GM18868 (cell line): Measurements from ENCODE around the gene C1orf159.
"Not testable (repeated sequence)": the region's sequence is repeated elsewhere in the genome, so short reads cannot be mapped to it uniquely, and the experiment has no call there.

Source experiments
- ATAC-seq: cut with Tn5 transposase; IDR thresholded peaks from one replicate; pipeline ENCODE4 v1.9.1; 2021; ENCODE audit warnings: mild to moderate bottlenecking, moderate library complexity; ENCODE audit not compliant: unreplicated experiment

The C1orf159 gene

GRCh38 chr1:1118876-1119220 lies 3.0 kb upstream of the C1orf159 start:
- no peak for ATAC-seq

DNA sequence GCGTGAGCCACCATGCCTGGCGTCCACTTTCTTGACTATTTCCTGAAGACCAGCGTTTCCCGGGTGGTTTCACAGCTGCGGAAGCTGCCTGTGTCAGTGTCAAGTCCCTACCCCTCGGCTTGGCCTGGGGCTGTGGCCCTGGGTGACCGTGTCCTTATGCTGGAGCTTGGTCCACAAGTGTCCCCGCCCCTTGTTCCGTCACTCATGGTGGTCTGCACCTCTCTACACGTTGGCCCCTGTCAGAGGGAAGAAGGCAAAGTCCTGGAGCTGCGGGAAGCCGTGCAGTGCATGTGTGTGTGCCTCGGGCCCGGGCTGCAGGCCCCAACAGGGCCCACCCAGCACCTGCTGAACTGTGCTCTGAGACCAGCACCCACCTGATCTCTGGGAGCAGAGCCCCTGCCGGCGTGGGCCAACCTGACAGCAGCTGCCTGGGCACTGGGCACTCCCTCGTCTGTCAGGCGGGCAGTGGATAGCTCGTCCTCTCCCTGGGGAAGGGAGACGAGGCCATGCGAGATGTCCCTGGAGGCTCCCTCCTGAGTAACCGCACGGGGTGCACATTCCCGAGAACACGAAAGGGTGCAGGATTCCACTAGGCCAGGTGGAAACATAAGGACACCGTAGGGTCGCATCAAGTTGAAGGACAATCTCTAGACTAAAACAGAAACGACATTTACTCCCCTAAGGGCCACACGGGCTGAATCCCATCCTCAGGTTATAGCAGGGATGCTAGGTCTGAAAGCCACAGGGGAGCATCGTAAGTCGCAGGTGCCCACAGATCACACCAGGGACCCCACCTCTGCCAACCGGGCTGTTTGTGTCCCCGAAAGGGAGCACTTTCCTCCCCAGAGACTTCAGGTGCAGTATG lies 2.4 kb upstream of the C1orf159 start:
- ATAC-seq, result no peak

DNA sequence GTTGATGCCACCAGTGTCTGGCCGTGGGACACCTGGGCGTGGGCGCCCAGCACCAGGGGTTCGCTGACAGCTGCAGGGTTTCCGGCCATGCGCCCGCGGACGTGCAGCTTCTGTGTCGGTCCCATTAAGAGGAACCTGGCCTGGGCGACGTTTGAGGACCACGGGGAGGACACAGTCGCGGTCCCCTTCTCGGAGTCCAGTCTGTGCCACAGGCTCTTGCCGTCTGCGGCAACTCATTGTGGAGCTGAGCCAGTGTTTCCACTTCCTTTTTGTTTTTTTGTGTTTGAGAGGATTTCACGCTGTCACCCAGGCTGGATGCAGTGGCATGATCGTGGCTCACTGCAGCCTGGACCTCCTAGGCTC lies 1.6 kb upstream of the C1orf159 start:
- no peak for ATAC-seq

DNA sequence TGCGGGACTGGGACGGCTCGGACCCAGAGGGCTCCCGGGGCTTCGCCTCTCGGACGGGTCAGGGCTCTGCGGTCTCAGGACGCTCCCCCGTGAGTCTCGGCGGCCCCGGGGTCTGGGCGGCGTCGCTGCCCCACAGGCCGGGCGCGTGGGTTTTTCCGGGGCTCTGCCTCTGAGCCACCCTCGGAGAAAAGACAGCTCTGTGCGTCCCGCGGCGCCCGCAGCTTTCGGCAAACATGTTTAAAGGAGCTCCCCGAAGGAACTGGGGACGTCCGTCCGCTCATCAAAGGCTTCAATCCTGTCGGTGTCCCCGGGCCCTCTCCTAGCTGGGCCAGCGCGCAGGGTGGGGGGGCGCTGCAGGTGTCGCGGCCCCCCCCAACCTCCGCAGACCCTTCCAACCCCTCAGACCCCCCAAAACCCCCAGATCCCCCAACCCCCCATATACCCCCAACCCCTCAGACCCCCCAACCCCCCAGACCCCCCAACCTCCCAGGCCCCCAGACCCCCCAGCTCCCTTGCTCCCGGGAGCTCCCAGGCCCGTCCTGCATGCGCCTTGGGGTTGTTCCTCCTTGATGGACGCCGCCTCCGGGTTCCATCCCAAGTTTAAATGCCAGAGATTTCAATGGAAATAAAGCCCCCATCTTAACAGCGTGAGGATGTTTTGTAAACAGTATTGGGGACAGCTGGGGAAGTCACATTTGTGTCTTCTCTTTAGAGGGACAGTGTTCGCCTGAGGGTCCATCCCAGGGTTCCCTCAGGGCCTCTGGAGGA lies 996 bp upstream of the C1orf159 start:
- no peak for ATAC-seq

DNA sequence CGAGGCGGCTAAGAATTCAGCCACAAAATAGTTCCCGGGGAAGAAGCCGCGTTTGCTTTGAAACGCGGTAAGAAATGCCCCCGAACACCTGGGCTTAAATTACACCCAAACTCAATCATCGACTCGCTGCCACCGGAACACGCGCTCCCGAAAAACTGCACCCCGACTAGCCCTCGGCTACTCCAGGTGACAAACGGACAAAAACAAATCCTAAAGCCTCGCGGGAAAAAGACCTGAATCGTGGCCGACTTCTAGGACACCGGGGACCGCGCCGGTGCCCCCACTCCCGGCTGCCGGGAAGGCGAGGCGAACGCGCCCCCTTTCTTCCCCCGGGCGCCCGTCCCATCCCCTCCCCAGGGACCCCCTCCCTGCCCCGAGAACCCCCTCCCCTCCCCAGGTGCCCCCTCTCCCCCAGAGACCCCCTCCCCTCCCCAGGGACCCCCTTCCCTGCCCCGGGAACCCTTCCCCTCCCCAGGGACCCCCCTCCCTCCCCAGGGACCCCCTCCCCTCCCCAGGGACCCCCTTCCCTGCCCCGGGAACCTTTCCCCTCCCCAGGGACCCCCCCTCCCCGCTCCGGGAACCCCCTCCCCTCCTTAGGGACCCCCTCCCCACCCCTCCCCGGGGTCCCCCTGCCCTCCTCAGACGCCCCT lies 628 bp downstream of the C1orf159 start:
- ATAC-seq, result no peak

- ATAC-seq, result no peak
Observed at GRCh38 chr1:1114431-1114830, 1.5 kb downstream of the C1orf159 start.

GRCh38 chr1:1112237-1112985 lies 3.5 kb downstream of the C1orf159 start:
- ATAC-seq, result no peak

DNA sequence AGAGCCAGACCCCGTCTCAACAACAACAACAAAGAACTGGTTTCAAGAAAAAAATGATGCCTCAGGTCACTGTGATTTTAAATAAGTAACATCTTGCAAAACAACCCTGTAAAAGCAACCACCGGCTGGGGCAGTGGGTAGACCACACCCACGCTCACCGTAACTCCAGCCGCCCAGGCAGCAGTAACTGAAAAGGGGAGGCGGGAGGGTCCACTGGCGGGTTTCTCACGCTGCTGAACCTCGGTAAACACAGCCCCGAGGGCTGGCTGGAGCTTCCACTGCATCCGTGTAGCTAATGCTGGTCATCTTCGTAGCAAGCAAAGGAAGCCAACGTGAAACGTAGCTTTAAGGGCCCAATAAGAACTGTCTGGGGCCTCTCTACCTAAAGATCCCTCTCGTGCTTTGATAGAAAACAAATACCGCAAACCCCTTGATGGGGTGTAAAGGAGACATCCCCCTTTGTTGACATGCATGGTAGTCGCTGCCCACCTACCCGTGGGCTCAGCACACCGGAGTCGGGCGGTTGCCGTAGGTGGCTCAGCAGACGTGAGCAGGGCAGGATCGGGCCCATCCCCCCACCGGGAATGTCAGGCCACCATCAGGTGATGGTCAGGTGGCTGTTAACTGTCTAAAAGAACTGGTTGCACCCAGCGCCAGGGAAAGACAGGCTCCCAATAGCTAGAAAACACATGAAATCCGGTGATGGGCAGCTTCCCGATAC lies 4.2 kb downstream of the C1orf159 start:
- ATAC-seq, result no peak

GRCh38 chr1:1110561-1110971 lies 5.3 kb downstream of the C1orf159 start:
- no peak for ATAC-seq

GRCh38 chr1:1109743-1110142 lies 6.1 kb downstream of the C1orf159 start:
- ATAC-seq, result no peak

DNA sequence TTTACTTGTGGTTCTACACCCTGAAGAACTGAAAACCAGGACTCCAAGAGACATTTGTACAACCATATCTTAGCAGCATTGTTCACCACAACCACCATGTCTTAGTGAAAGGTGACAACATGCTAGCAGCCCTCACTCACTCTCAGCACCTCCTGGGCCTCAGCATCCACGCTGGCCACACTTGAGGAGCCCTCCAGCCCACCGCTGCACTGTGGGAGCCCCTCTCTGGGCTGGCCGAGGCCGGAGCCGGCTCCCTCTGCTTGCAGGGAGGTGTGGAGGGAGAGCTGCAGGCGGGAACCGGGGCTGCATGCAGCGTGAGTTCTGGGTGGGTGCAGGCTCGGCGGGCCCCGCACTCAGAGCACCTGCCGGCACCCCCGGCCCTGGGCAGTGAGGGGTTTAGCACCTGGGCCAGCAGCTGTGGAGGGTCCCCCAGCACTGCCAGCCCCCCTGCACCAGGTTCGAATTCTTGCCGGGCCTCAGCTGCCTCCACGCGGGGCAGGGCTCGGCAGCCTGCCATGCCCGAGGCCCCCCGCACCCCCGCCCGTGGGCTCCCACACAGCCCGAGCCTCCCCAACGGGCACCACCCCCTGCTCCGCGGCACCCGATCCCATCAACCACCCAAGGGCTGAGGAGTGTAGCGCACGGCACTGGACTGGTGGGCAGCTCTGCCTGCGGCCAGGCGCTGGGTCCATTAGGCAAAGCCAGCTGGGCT lies 9.2 kb downstream of the C1orf159 start:
- no peak for ATAC-seq

GRCh38 chr1:1104152-1104551 lies 11.7 kb downstream of the C1orf159 start:
- ATAC-seq, result not testable (repeated sequence)

- no peak for ATAC-seq
Observed at GRCh38 chr1:1101503-1101902, 14.4 kb downstream of the C1orf159 start.

GRCh38 chr1:1100296-1100695 lies 15.6 kb downstream of the C1orf159 start:
- ATAC-seq, result no peak

- ATAC-seq, result no peak
Observed at GRCh38 chr1:1099506-1100183, 16.2 kb downstream of the C1orf159 start.

GRCh38 chr1:1098681-1099421 lies 17.0 kb downstream of the C1orf159 start:
- ATAC-seq, result no peak

DNA sequence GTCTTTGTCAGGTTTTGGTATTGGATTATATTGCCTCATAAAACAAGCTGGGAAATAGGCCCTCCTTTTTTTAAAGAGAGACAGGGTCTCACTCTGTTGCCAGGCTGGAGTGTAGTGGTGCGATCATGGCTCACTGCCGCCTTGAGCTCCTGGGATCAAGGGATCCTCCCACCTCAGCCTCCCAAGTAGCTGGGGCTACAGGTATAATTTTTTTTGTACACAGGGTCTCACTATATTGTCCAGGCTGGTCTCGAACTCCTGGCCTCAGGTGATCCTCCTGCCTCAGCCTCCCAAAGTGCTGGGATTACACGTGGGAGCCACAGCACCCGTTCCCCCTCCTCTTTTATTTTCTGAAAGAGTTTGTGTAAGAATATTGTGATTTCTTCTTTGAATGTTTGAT lies 19.8 kb downstream of the C1orf159 start:
- not testable (repeated sequence) for ATAC-seq

- no peak for ATAC-seq
Observed at GRCh38 chr1:1094981-1095380, 20.9 kb downstream of the C1orf159 start.

- ATAC-seq, result no peak
Observed at GRCh38 chr1:1093610-1093943, 22.3 kb downstream of the C1orf159 start.
